Heart left ventricle (tissue), 13 donors: Measurements from ENCODE around the gene DEGS2.

Experiments
- POLR2A ChIP-seq, 2 donors: fragments of 450-650 bp; IDR thresholded peaks; one replicate each; pipeline ENCODE4 v1.6.1; 2017; ENCODE audit warnings: antibody characterized with exemption in 2 of 2, mild to moderate bottlenecking in 2 of 2, moderate library complexity in 2 of 2
- TF ChIP-seq, protein P1 (sequence below), 12 donors: fragments of 200-600 bp; sonication (generic) in 4 of 12; IDR thresholded peaks; one replicate each; pipeline versions ENCODE4 v1.5.0 to v1.8.0; 2018 to 2022; ENCODE audit warnings: antibody characterized with exemption in 12 of 12, mild to moderate bottlenecking in 5 of 12
- donor health status: ischemic (EF 13 %, LVEDD 7.1; RV severe dilation, severe dysfunction).
- donor health status: DM: no; HTN: yes; CAD: no.
- donor health status: DM: no; HTN: no; CAD: no.
- donor health status: ischemic (EF 25% LVEDD 6.9; RV normal size, moderate dysfunction).
- donor health status: ischemic (EF 25% LVEDD 5.7; RV mildly dilated, moderate dysfunction).
- donor health status: ischemic (EF 35%, LVEDD 5.7; RV mildly dilated, moderate dysfunction).
- donor health status: nonischemic (EF 11% LVEDD 7.7; RV severe dilation, severe dysfunction).
- donor health status: DM: yes; HTN: yes; CAD: no.
- donor health status: PGD.
- donor health status: ischemic (EF 29% LVEDD 5.4; RV normal size, mild dysfunction).
- donor health status: nonischemic (EF 23%, LVEDD 6.1; RV moderate dilation, normal function).

DNA sequence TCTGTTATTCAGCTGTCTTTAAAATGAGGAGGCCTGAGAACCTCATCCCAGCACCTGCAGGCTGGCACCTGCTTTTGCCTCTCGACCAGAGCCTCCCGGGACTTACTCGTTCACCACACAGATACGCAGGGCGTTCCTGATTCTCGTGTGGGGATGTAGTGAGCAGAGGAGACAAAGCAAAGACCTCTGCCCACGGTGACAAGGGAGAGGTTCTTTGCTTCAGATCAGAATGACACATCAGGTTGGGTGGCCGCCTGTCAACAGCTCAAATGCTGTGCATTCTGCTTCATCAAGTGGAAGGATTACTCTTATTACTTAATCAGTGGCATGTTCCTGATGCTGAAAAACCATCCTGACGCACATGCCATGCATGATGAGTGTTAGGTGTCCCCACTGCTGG, 24.4 kb downstream of the DEGS2 start:
- TF ChIP-seq, protein P1, sequence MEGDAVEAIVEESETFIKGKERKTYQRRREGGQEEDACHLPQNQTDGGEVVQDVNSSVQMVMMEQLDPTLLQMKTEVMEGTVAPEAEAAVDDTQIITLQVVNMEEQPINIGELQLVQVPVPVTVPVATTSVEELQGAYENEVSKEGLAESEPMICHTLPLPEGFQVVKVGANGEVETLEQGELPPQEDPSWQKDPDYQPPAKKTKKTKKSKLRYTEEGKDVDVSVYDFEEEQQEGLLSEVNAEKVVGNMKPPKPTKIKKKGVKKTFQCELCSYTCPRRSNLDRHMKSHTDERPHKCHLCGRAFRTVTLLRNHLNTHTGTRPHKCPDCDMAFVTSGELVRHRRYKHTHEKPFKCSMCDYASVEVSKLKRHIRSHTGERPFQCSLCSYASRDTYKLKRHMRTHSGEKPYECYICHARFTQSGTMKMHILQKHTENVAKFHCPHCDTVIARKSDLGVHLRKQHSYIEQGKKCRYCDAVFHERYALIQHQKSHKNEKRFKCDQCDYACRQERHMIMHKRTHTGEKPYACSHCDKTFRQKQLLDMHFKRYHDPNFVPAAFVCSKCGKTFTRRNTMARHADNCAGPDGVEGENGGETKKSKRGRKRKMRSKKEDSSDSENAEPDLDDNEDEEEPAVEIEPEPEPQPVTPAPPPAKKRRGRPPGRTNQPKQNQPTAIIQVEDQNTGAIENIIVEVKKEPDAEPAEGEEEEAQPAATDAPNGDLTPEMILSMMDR (IDR thresholded peaks at IDR 0.05), result no peak
- TF ChIP-seq POLR2A (IDR thresholded peaks at IDR 0.05), result no peak
